ENCODE data around the gene ZNF747. TPM values are rescaled to one million over a fixed set of nuclear protein-coding genes. Genes with fewer than 3 reads are reported as not detected.

The ZNF747 gene
- polyA plus RNA-seq, 3 donors, result 10.1 to 11.3 (median 11.0) TPM

Other genes with a start within 250 kb of the ZNF747 start
- gene CD2BP2, start 179.6 kb downstream of the ZNF747 start, polyA plus RNA-seq (ENCODE audit: insufficient read length in 3 of 3), result 10 to 100 TPM; 54.6 to 62.3 (median 62.3) TPM
- gene TBC1D10B, start 164.4 kb downstream of the ZNF747 start, polyA plus RNA-seq (ENCODE audit: insufficient read length in 3 of 3), result 10 to 100 TPM; 37.9 to 46.2 (median 39.1) TPM
- gene MYL11, start 160.1 kb downstream of the ZNF747 start, polyA plus RNA-seq (ENCODE audit: insufficient read length in 3 of 3), result 1 to 10 TPM in 2 of 3 donors, under 1 TPM in 1; 0.70 to 5.1 (median 1.9) TPM
- gene SEPTIN1, start 152.3 kb downstream of the ZNF747 start, polyA plus RNA-seq (ENCODE audit: insufficient read length in 3 of 3), result 1 to 10 TPM; 2.6 to 2.8 (median 2.6) TPM
- 10 to 100 TPM; 15.0 to 16.5 (median 15.9) TPM for gene ZNF48, start 139.4 kb downstream of the ZNF747 start, polyA plus RNA-seq (ENCODE audit: insufficient read length in 3 of 3)
- gene ZNF771, start 127.3 kb downstream of the ZNF747 start, polyA plus RNA-seq (ENCODE audit: insufficient read length in 3 of 3), result 10 to 100 TPM in 1 of 3 donors, 1 to 10 TPM in 2; 7.7 to 11.1 (median 9.9) TPM
- 10 to 100 TPM; 50.1 to 56.8 (median 54.9) TPM for gene DCTPP1, start 104.8 kb downstream of the ZNF747 start, polyA plus RNA-seq (ENCODE audit: insufficient read length in 3 of 3)
- 10 to 100 TPM; 95.6 to 96.4 (median 96.0) TPM for gene SEPHS2, start 89.0 kb downstream of the ZNF747 start, polyA plus RNA-seq (ENCODE audit: insufficient read length in 3 of 3)
- 1 to 10 TPM; 1.9 to 2.1 (median 2.0) TPM for gene ITGAL, start 62.1 kb downstream of the ZNF747 start, polyA plus RNA-seq (ENCODE audit: insufficient read length in 3 of 3)
- gene ZNF768, start 8.3 kb downstream of the ZNF747 start, polyA plus RNA-seq (ENCODE audit: insufficient read length in 3 of 3), result 10 to 100 TPM; 58.5 to 70.4 (median 68.1) TPM
- gene ZNF764, start 23.5 kb upstream of the ZNF747 start, polyA plus RNA-seq (ENCODE audit: insufficient read length in 3 of 3), result 10 to 100 TPM; 13.3 to 18.8 (median 14.4) TPM
- 10 to 100 TPM; 14.2 to 19.7 (median 17.7) TPM for gene ZNF688, start 36.9 kb upstream of the ZNF747 start, polyA plus RNA-seq (ENCODE audit: insufficient read length in 3 of 3)
- gene ZNF785, start 50.8 kb upstream of the ZNF747 start, polyA plus RNA-seq (ENCODE audit: insufficient read length in 3 of 3), result 10 to 100 TPM; 21.3 to 36.9 (median 32.1) TPM
- 10 to 100 TPM; 14.8 to 16.2 (median 15.7) TPM for gene ZNF689, start 75.5 kb upstream of the ZNF747 start, polyA plus RNA-seq (ENCODE audit: insufficient read length in 3 of 3)
- gene PRR14, start 116.1 kb upstream of the ZNF747 start, polyA plus RNA-seq (ENCODE audit: insufficient read length in 3 of 3), result 10 to 100 TPM; 50.6 to 52.4 (median 51.8) TPM
- 10 to 100 TPM; 69.5 to 85.7 (median 76.5) TPM for gene FBRS, start 123.6 kb upstream of the ZNF747 start, polyA plus RNA-seq (ENCODE audit: insufficient read length in 3 of 3)
- 10 to 100 TPM; 38.6 to 55.8 (median 43.9) TPM for gene SRCAP, start 164.3 kb upstream of the ZNF747 start, polyA plus RNA-seq (ENCODE audit: insufficient read length in 3 of 3)
- 10 to 100 TPM; 28.7 to 44.8 (median 40.7) TPM for gene PHKG2, start 213.6 kb upstream of the ZNF747 start, polyA plus RNA-seq (ENCODE audit: insufficient read length in 3 of 3)
- gene CFAP119, start 227.2 kb upstream of the ZNF747 start, polyA plus RNA-seq (ENCODE audit: insufficient read length in 3 of 3), result 10 to 100 TPM; 11.8 to 14.6 (median 12.8) TPM
- 100 to 1,000 TPM; 120 to 133 (median 120) TPM for gene RNF40, start 227.5 kb upstream of the ZNF747 start, polyA plus RNA-seq (ENCODE audit: insufficient read length in 3 of 3)

Measured in renal pelvis (tissue), 3 donors.